GM23248 (cell line): ENCODE measurements around the gene SZT2.

Source experiments
- EZH2 ChIP-seq: fragments of 200-600 bp; sonication (generic); IDR thresholded peaks from 2 replicates; pipeline ENCODE4 v1.6.1; 2018; ENCODE audit warnings: antibody characterized with exemption, mild to moderate bottlenecking; ENCODE audit not compliant: insufficient read depth, poor library complexity, severe bottlenecking
- EZH2phosphoT487 ChIP-seq: fragments of 200-600 bp; sonication (generic); IDR thresholded peaks from 2 replicates; pipeline ENCODE4 v1.6.1; 2018; ENCODE audit warnings: antibody characterized with exemption, moderate library complexity, mild to moderate bottlenecking, low read depth; ENCODE audit not compliant: insufficient read depth

GRCh38 chr1:43383449-43383848 lies 6.2 kb upstream of the SZT2 start:
- TF ChIP-seq EZH2phosphoT487, result no peak
- no peak for TF ChIP-seq EZH2
